ENCODE measurements around the gene MAFB. TPM values are rescaled to one million over a fixed set of nuclear protein-coding genes. Genes with fewer than 3 reads are reported as not detected.

MAFB gene
- total and polyA plus RNA-seq, 7 donors: 4.7 to 63.2 (median 11.0) TPM

DNA sequence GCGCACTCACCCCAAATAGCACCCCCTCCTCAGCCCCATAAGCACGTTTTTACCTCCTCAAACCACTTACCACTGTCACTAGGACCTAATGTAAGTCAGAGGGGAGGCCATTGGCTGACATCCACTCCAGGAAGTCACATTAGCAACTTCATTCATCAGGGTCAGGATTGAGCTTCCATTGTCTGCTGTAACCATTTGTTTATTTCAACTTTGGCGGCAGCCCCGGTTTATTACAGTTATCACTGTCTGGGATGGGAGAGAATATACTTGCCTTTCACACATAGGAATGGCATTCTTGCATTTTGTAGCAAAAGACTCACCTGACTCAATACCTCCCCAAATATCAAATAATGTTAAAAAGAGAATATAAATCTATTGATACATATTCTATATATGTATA is 38.3 kb downstream of the MAFB start:
- ATAC-seq (no peak), DNase-seq (no peak)
- Histone ChIP-seq H3K27ac (no peak overlapping the region), H3K9me3 (no peaks in the 10 kb centered on the region), H3K27me3 (ENCODE audit: insufficient read depth in 3 of 3, low read length in 2 of 3) (no peaks in the 10 kb centered on the region), H3K4me1 (peaks cover 6% of the 10 kb centered on the region), H3K36me3 (ENCODE audit: insufficient read depth in 1 of 2, low read depth in 1 of 2) (no peaks in the 10 kb centered on the region), H3K4me3 (no peak overlapping the region)
- WGBS, 3 donors: 67 to 76% (median 73%) methylated on average over 4 of the region's 4 CpGs
- no peak for TF ChIP-seq CTCF (IDR thresholded peaks at IDR 0.05)
- intact Hi-C loops (cut with DNase I): no loop called here

GRCh38 chr20:40648210-40649072 is 40.6 kb downstream of the MAFB start:
- DNase-seq (no peak), ATAC-seq (peak in 1 of 4 donors; percentile 76)
- Histone ChIP-seq H3K4me1 (no peaks in the 10 kb centered on the region), H3K9me3 (no peaks in the 10 kb centered on the region), H3K27me3 (ENCODE audit: insufficient read depth in 3 of 3, low read length in 2 of 3) (no peaks in the 10 kb centered on the region), H3K27ac (no peak overlapping the region), H3K4me3 (no peak overlapping the region), H3K36me3 (ENCODE audit: insufficient read depth in 1 of 2, low read depth in 1 of 2) (no peaks in the 10 kb centered on the region)
- intact Hi-C loops (cut with DNase I): no loop called here
- 92 to 94% (median 92%) methylated on average over 6 of the region's 6 CpGs for WGBS, 3 donors
- no peak for TF ChIP-seq CTCF (IDR thresholded peaks at IDR 0.05)

DNA sequence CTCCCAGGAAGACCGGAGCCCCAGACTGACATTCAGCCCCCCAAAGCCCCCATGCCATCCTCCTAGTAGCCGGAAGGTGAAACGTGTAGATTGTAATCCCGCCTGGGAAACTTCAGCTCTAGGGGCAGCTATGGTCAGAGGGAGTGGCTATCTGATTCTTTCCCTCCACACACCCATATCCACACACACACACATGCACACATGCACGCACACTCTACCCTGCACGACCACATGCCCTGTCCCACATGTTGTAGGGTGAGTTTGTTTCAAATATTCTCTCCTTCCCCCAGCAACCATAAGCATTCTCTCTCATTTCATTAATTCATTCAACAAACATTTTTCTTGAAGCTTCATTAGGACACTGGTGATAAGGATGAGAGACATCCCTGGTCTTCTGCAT is 42.2 kb downstream of the MAFB start:
- Histone ChIP-seq H3K27me3 (ENCODE audit: insufficient read depth in 3 of 3, low read length in 2 of 3) (no peaks in the 10 kb centered on the region), H3K36me3 (ENCODE audit: insufficient read depth in 1 of 2, low read depth in 1 of 2) (no peaks in the 10 kb centered on the region), H3K4me1 (no peaks in the 10 kb centered on the region), H3K4me3 (no peak overlapping the region), H3K9me3 (no peaks in the 10 kb centered on the region), H3K27ac (no peak overlapping the region)
- no peak for TF ChIP-seq CTCF (IDR thresholded peaks at IDR 0.05)
- DNase-seq (no peak), ATAC-seq (no peak)
- 41 to 65% (median 64%) methylated on average over 6 of the region's 6 CpGs for WGBS, 3 donors
- intact Hi-C loops (cut with DNase I): no loop called here

GRCh38 chr20:40646361-40646760 is 42.7 kb downstream of the MAFB start:
- DNase-seq: no peak

More at GRCh38 chr20:40646361-40646760, 42.7 kb downstream of the MAFB start:
- Histone ChIP-seq H3K4me1 (no peaks in the 10 kb centered on the region), H3K27me3 (ENCODE audit: insufficient read depth in 3 of 3, low read length in 2 of 3) (no peaks in the 10 kb centered on the region), H3K27ac (no peak overlapping the region), H3K4me3 (no peak overlapping the region), H3K9me3 (no peaks in the 10 kb centered on the region), H3K36me3 (ENCODE audit: insufficient read depth in 1 of 2, low read depth in 1 of 2) (no peaks in the 10 kb centered on the region)
- ATAC-seq: no peak
- intact Hi-C loops (cut with DNase I): no loop called here
- 14 to 22% (median 14%) methylated on average over 8 of the region's 8 CpGs for WGBS, 3 donors
- TF ChIP-seq CTCF (IDR thresholded peaks at IDR 0.05): no peak
